ENCODE results near the gene TMCO2.
A peak's percentile ranks its signal among the peaks of the same experiment; 100 is the strongest.

The TMCO2 gene

GRCh38 chr1:40257688-40258444 is 10.1 kb downstream of the TMCO2 start, which contains the start of gene ZMPSTE24:
ZMPSTE24 (plus strand) TSS chr1:40258236; CDS start chr1:40258272, 36 bp downstream.
- DNase-seq (ENCODE audit: low spot score), result peak; percentile 97

- DNase-seq (ENCODE audit: low spot score), result no peak
Measured at GRCh38 chr1:40258445-40258769, 10.7 kb downstream of the TMCO2 start.

GRCh38 chr1:40264354-40264781 is 16.6 kb downstream of the TMCO2 start:
- DNase-seq (ENCODE audit: low spot score), result no peak

- no peak for DNase-seq (ENCODE audit: low spot score)
Measured at GRCh38 chr1:40265298-40265697, 17.6 kb downstream of the TMCO2 start.

- DNase-seq (ENCODE audit: low spot score), result no peak
Measured at GRCh38 chr1:40265919-40266318, 18.2 kb downstream of the TMCO2 start.

- no peak for DNase-seq (ENCODE audit: low spot score)
Measured at GRCh38 chr1:40266786-40267535, 19.2 kb downstream of the TMCO2 start.

GRCh38 chr1:40267767-40268187 is 20.0 kb downstream of the TMCO2 start:
- no peak for DNase-seq (ENCODE audit: low spot score)

GRCh38 chr1:40268211-40268610 is 20.5 kb downstream of the TMCO2 start:
- DNase-seq (ENCODE audit: low spot score), result no peak

GRCh38 chr1:40270152-40270834 is 22.6 kb downstream of the TMCO2 start:
- DNase-seq (ENCODE audit: low spot score), result no peak

GRCh38 chr1:40272653-40273213 is 25.0 kb downstream of the TMCO2 start:
- no peak for DNase-seq (ENCODE audit: low spot score)

- no peak for DNase-seq (ENCODE audit: low spot score)
Measured at GRCh38 chr1:40273547-40274166, 25.9 kb downstream of the TMCO2 start.

GRCh38 chr1:40274331-40274730 is 26.6 kb downstream of the TMCO2 start:
- no peak for DNase-seq (ENCODE audit: low spot score)

- DNase-seq (ENCODE audit: low spot score), result no peak
Measured at GRCh38 chr1:40276122-40276521, 28.4 kb downstream of the TMCO2 start.

- no peak for DNase-seq (ENCODE audit: low spot score)
Measured at GRCh38 chr1:40281853-40282252, 34.1 kb downstream of the TMCO2 start.

- DNase-seq (ENCODE audit: low spot score), result no peak
Measured at GRCh38 chr1:40291293-40291692, 43.6 kb downstream of the TMCO2 start.

GRCh38 chr1:40299366-40300248 is 51.9 kb downstream of the TMCO2 start:
- no peak for DNase-seq (ENCODE audit: low spot score)

- no peak for DNase-seq (ENCODE audit: low spot score)
Measured at GRCh38 chr1:40300249-40300567, 52.5 kb downstream of the TMCO2 start.

- no peak for DNase-seq (ENCODE audit: low spot score)
Measured at GRCh38 chr1:40300651-40301050, 52.9 kb downstream of the TMCO2 start.

GRCh38 chr1:40301066-40301465 is 53.3 kb downstream of the TMCO2 start:
- DNase-seq (ENCODE audit: low spot score), result no peak

Measured in LoVo (cell line).